NCI-H128 (cell line): ENCODE results near the gene CDC42EP1.
A peak's percentile ranks its signal among the peaks of the same experiment; 100 is the strongest.
"Not testable (repeated sequence)": the region's sequence is repeated elsewhere in the genome, so short reads cannot be mapped to it uniquely, and the experiment has no call there.

Experiments
- DNase-seq: peaks from one replicate; lab custom pipeline; 2025; ENCODE audit not compliant: unreplicated experiment; lab: John Stamatoyannopoulos, UW

The CDC42EP1 gene

DNA sequence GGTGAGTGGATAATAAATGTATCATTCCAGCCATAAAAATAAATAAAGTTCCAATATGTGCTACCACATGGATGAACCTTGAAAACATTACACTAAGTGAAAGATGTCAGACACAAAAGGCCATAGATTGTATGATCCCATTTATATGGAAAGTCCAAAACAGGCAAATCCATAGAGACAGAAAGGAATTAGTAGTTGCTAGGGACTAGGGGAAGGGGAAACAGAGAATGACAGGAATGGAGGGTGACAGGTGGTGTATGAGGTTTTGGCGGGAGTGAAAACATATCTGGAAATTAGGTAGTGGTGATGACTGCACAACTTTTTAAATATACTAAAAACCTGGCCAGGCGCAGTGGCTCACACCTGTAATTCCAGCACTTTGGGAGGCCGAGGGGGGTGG, 25.8 kb upstream of the CDC42EP1 start:
- DNase-seq, result no peak

DNA sequence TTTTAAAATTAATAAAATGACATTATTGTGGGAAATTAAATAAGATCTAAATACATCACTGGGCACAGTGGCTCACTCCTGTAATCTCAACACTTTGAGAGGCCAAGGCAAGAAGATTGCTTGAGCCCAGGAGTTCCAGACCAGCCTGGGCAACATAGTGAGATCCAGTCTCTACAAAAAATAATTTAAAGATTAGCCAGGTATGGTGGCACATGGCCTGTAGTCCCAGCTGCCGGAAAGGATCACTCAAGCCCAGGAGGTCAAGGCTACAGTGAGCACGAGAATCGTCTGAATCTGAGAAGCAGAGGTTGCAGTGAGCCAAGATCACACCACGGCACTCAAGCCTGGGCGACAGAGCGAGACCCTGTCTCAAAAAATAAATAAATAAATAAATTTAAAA, 25.1 kb upstream of the CDC42EP1 start:
- DNase-seq, result no peak

DNA sequence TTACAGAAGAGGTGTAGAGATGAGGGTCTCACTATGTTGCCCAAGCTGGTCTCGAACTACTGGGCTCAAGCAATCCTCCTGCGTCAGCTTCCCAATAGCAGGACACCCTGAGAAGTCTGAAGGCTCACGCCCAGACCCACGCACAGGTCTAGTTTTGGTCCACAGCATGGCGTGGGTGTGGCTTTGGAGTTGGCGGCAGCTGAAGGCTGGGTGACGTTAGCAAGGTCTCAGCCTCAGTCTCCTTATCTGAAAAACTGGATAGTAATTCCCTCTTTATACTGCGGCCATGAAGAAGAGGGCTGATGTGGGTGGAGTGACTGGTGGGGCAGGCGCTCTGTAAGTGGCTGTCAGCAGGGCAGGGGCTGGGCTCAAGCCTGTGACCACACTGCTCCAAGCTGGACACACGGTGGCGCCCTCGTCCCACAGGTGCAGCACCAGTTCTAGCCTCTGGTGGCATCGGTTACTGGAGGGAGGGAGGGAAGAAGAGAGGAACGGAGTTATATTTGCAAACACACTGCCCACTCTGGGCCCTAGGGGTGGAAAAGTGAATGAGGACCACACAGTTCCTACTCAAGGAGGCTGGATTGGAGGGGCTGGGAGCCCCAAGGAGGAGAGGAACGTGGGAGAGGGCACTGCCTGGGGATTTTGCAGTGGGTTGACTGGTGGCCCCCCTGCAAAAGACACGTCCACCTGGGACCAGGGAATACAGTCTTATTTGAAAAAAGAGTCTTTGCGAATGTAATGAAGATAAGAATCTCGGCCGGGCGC, 21.5 kb upstream of the CDC42EP1 start:
- peak; percentile 46 for DNase-seq

DNA sequence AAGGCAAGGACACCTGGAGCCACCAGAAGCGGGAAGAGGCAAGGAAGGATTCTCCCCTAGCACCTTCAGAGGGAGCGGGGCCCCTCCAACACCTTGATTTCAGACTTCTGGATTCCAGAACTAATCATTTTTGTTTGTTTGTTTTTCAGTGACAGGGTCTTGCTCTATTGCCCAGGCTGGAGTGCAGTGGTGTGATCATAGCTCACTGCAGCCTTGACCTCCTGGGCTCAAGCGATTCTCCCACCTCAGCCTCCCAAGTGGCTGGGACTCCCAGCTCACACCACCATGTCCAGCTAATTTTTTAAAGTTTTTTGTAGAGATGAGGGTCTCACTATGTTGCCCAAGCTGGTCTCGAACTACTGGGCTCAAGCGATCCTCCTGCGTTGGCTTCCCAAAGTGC, 20.5 kb upstream of the CDC42EP1 start:
- not testable (repeated sequence) for DNase-seq

DNA sequence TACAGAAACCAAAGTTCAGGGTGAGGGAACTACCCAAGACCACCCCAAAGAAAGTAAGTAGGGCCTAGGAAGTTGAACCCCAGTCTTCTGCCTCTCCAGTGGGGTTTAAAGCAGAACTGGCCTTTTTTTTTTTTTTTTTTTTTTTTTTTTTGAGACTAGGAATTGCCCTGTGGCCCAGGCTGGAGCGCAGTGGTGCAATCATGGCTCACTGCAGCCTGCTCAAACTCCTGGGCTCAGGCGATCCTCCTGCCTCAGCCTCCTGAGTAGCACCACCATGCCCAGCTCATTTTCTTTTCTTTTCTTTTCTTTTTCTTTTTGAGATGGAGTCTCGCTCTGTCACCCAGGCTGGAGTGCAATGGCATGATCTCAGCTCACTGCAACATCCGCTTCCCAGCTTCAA, 17.9 kb upstream of the CDC42EP1 start:
- not testable (repeated sequence) for DNase-seq

DNA sequence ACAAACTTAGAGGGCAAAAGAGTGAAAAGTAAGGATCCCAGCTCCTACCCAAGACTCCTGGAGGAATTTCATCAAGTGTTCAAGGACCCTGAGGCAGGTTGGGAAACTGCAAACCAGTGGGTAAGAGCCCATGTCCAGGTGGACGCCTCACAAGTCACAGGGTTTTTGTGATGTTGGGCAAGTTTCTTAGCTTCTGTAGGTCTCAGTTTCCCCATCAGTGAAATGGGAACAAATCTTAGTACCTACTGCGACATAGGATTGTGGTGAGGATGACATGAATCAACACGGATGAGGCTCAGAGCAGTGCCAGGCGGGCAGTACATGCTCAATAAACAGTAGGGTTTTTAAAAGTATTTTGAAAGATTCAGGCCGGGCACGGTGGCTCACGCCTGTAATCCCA, 17.3 kb upstream of the CDC42EP1 start:
- DNase-seq, result no peak

DNA sequence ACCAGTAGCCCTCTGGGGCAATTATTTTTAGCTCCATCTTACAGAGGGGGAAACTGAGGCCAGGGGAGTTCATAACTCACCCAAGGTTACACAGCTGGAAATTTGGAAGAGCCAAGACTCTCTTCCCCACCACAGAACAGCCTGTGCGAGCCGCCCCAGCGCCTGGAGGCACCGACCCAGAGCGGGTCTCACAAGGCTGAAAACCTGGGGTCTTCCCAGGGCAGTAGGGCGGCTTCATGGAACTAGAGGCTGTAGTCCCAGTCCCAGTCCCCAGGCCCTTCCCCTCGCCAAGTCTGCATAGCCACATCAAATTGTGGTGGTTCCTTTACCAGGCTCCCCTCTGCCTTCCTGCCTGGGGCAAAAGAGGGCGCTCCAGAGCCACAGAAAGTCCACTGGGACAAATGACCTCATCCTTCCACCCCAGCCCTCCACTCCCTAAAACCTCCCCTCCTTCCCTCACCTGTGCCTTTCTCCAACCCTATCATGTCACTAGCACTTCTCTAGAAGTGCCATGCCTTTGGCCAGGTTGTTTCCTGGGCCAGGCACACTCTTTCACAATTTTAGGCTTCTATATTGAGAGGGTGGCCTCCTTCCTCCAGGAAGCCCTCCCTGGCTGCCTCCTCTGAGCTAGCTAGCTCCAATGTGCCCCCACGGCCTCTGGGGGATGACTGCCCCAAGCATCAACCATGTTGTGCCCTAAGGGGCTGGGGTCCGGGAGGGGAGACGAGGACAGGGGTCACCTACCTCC, 15.2 kb upstream of the CDC42EP1 start:
- no peak for DNase-seq

DNA sequence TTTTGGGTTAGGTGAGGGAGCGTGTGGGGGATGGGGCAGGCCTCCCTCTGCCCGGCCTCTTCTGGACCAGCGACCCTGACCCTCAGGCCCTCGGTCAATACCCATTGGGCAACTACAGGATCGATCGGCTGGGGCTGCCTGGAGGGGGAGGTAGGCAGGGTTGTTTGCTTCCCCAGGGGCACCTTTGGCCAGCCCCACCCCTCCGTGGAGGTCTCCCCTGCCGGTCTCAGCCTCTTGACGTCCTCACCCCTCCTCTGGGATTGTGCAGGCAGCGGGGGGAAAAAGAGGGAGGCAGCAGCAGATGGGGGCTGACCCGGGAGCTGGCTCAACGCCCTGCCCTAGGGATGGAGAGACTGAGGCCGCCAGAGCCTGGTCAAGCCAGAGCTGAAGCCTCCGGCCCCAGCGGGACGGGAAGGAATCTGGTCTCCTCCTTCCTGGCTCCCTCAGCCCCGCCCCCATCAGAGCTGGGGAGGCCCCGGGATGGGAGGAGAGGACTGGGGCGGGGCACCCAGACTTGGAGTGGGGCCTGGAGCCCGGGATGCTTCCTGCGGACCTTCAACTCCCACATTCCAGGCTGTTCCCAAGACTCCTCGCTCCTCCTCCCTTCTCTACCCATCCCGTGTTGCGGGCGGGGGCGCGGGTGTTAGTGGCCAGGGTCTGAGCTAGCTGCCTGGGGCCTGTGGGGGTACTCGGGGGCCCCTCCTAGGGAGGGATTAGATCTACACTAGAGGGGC, 14.4 kb upstream of the CDC42EP1 start:
- no peak for DNase-seq

DNA sequence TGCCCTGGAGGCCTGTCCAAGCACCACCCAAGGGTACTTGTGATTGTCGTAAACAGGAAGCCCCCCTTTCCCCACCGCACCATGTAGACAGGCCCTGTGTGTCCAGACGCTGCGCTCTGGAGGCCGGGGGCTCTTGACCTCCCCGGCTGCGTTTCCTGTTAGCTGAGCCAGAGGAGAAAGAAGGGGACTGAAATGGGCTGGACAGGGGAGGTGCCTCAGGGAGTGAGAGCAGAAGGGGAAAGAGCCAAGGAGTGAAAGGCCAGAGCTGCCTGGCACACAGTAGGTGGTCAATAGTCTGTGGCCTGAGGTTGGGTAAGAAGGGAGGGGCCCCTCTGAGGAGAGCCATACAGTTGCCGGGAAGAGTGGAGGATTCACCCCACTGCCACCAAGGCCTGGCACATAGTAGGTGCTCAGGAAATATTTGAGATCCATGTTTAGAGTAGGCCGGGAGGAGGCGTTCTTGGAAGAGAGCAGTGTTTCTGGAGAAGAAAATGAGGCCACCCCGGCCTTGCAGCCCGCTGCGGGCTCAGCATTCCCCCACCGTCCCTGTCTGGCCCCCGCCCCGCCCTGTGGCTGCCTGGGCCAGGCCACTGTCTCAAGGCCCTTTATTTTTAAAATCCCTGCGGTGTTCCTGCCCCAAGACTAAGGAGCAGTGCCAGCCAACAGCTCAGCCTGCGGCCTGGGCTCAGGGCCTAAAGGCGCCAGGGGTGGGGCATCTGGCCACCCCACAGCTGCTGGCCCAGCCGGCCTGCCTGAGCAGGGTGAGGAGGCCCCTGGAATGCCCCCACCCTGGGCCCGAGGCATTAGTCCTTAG, 13.6 kb upstream of the CDC42EP1 start:
- no peak for DNase-seq

DNA sequence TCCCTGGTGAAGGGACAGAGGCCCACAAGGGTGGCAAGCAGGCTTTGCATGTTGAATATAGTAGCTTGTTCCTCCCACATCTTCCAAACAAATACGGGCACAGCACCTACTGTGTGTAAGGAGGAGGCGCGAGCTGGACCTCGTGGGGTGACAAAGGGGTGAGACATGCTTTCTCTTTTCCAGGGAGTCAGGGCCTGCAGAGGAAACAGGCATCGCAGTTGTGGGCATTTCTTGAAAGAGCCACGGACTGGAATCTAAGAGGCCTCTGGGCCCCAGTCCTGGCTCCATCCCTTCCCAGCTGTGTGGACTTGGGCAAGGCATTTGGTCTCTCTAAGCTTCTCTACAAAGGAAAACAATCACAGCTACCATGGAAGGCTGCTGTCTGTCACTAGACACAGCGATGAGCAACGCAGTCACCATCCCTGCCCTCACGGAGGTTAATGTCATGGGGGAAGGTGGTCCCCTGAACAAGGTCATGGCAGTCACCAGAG, 13.0 kb upstream of the CDC42EP1 start:
- no peak for DNase-seq

DNA sequence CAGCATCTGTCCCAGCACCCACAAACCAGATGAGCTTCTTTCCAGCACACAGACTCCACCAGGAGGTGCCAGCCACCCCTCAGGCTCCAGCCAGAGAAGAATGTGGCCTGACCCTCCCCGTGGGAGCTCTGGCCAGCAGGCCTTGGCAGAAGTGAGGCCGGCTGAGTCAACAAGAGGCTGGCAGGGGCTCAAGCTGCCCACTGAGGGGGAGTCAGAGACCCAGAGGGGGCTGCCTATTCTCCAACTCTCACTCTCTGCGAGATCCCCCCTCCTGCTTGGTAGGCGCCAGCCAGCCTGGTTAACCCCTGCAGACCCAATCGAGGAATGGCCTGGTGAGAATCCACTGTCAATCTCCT, 10.6 kb upstream of the CDC42EP1 start:
- no peak for DNase-seq

DNA sequence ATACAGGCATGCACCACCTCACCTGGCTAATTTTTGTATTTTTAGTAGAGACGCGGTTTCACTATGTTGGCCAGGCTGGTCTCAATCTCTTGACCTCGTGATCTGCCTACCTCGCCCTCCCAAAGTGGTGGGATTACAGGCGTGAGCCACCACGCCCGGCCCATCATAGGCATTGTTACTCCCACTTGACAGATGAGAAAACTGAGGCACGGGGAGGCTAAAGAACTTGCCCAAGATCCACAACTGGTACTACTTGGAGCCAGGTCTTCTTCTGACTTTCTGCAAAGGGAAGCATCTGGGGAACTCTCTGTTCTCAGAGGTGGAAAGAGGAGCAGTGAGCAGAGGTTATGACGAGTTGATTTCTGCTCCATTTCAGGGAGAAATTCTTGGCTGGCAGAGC, 9.4 kb upstream of the CDC42EP1 start:
- not testable (repeated sequence) for DNase-seq

DNA sequence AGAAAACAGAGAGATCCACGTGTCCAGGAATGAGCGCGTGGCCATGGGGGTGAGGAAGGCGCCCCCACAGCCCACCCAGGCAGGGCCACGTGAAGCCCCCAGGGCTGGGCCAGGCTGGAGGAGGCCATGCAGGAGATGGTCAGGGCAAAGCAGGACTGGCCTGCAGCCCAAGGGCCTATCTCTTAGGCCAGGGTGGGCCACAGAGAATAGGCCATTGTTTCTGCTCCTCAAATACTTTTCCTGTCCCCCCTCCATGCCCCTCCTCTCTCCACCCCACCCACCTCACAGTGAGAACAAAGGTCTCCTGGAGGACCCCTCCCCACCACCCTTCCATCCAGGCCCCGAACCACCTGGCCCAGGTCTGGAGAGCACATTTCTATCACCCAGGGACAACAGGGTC, 8.3 kb upstream of the CDC42EP1 start:
- no peak for DNase-seq

DNA sequence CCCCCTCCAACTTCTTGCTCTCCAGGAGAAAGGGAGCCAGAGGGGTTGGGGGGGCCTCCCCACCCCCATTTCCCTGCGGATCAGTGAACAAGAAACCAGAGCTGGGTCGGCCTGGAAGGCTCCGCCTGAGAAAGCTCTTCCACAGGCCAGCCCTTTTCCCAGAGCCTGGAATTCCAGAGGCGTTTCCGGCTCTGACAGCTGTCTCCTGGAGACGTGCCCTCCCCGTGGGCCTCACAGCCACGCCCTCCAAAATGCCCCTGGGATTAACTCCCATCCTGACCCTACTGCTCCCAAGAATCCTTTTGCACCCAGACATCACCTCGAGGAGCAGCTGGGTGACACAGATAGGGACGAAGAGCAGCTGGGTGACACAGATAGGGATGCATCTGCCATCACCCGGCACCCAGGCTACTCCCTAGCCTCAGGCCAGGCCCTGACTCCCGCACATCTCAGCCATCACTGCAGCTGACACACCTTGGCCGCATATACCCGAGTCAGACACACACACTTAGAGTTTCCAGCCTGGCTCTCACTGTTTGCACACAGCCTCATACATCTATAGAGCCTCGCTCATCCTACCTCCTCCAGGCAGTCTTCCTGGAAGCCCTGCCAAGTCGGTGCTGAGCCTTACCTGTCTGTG, 7.6 kb upstream of the CDC42EP1 start:
- no peak for DNase-seq

DNA sequence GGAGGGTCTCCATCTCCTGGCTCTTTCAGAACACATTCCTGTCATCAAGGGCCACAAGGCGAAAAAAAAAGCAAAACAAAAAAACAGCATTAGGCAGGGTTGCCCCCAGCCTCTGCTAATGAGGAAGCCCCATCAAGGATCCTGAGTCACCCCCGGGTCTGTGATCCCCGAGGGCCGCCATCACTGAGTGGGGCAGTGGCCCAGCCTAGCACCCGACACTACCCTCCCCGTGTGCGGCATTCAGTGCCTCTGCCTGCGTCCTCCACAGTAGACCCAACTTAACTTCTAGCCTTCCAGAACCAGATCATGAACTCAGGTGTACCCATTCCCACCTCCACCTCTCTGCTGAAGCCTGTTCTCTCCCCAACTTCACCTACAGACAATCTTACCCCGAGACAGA, 6.6 kb upstream of the CDC42EP1 start:
- no peak for DNase-seq

DNA sequence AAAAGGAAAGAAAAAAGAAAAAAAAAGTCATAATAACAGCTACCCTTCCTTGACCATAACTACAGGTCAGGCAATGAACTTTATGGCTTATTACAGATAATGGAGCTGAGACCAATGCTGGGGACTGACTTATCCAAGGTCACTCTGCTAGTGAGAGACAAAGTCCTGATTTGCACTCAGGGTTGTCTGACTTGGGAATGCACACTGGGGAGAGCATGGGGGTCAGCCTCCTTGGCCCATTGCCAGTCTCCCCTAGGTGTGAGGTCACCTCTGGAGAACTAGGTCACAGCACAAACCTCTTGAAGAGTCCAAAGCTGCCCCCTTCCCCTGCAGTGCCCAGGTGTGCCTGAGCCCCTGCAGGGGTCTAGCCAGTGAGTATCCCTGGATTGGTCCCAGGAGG, 5.3 kb upstream of the CDC42EP1 start:
- DNase-seq, result no peak

DNA sequence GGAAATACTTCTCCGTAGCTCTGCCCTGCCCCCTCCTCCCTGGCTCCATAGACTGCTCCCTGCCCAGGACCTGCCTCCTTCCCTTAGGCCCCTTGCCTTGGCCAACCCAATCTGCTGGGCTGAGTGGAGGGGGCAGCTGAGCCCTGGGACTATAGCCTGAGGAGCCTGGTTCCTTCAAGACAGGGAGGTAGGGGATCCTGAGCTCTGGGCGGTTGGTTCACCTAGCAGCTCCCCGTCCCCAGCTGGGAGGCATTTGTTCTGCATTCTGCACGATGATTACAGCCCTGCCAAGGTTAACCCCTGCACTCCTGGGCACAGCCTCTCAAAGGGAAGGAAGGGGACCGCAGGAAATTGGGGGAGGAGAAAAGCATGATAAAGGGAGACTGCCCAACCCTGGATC, 3.6 kb upstream of the CDC42EP1 start:
- DNase-seq, result no peak

DNA sequence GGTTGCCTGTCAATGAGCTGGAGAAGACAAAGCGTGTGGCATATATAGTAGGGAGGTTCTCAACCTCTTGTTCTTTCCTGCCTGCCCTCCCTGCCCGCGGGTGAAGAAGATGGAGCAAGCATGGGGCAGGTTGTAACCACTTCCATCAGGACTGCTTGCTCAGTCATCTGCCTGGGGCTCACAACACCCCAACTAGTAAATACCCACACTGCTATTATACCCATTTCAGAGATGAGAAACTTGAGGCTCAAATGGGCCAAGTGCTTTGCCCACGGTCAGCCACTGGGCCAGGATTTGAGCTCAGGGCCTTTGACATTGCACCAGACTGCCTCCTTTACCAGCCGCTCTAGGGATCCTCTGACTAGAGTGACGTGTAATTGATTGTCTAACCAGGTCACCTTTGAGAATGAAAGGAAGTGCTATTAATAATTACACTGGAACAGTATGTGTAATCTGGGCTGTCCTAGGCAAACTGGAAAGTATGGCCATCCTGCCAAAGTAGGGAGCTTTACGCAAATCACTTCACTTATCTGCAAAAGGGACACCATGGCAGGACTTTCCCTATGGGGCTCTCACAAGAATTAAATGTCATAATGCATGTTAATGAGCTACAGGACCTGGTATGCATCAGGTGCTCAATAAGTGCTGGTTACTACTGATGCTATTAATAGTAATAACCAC, 2.8 kb upstream of the CDC42EP1 start:
- no peak for DNase-seq

DNA sequence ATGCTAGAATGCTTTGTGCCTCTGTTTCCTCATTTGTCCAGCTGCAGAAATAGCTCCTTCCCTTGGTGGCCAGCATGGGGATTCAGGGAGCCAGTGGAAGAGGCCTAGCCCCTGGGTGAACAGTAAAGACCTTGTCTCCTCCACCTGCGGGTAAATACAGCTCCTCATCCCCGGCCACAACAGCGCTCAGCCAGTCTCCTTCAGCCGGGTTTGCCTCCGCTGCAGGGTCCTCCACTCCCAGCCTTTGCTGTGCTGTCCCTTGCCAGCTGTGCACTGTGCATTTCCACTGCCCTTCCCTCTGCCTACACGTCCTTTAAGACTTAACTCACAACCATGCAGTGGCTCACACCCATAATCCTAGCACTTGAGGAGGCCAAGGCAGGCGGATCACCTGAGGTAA, 1.5 kb upstream of the CDC42EP1 start:
- DNase-seq, result no peak

DNA sequence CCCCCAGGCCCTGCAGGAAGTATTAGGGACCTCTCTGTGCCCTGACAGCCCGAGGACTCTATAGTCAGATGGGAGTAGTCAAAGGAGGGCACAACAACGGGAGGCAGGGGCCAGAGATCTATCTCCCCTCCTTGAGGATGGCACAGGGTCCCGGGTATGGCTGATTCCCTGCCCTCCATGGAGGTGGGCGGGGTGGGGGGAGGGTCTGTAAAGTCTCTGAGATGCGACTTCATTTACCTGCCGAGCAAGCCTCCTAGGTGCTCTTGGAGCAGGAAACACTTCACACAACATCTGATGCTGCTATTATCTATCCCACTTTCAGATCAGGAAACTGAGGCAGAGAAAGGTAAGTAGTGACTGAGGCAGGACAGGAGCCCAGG, 769 bp upstream of the CDC42EP1 start:
- DNase-seq, result no peak
